Medulla oblongata (tissue), 1 donor: Measurements from ENCODE around the gene HIVEP3.

Source experiments
- DNase-seq: peaks from one replicate; pipeline ENCODE4 v3.0.0-alpha.2; 2015; ENCODE audit errors: extremely low spot score

Gene HIVEP3

GRCh38 chr1:41583658-41584547 is 334.8 kb downstream of the HIVEP3 start:
- no peak for DNase-seq

DNA sequence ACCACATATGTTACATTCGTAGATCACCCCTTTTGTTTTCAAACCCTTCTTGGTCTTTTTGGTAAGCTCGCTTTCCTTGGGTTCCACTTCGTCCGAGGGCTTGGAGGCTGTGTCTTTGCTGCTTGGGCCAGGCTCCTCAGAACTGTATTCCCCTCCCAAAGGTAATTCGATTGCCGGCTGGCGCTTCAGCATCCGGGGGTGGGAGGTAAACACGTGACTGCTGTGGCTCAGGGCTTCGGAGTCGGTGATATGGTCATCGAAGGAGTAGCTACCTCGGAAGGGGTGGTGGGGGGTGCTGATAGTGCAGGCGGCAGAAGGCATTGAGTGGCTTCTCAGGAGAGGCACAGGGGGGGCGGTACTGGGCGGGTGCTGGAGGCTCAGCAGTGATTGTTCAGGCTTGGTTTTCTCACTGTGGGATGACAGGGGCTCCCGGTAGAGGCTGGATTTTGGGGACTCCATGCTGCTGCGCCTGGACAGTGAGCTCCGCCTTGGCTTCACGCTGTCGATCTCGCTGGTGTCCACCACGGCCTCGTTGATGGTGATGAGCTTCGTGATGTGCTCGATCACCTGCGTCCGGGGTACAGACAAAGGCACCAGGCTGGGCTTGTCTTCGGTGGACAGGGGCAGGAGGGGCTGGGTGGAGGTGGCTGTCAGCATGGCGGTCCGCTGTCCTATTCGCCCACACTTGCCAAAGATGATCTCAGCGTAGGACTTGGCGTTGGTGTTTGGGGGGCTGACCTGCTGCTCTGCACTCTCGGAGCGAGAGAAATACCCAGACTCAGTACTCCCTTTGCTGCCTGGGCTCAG is 335.7 kb downstream of the HIVEP3 start:
- DNase-seq: no peak

DNA sequence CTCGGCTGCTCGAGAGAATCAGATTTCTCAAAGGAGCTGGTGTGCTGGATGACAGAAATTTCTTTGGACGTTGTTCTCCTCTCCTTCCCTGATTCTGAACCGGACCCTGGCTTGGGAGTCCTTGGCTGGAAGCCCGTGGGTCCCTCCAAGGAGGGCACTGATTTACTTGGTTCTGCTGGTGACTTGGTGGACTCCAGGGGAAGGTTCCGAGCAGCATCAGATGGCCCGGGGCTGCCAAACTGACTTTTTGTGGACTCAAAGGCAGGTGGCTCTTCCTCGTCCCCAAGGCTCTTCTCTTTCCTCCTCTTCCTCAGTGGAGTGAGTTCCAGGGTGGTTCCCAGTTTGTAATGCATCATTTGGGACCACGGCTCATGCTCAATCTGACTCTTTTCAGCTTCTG is 336.4 kb downstream of the HIVEP3 start:
- DNase-seq: no peak

- DNase-seq: no peak
These were observed 336.8 kb downstream of the HIVEP3 start for GRCh38 chr1:41582004-41582325.

- DNase-seq: no peak
These were observed 337.3 kb downstream of the HIVEP3 start for GRCh38 chr1:41581216-41582003.

DNA sequence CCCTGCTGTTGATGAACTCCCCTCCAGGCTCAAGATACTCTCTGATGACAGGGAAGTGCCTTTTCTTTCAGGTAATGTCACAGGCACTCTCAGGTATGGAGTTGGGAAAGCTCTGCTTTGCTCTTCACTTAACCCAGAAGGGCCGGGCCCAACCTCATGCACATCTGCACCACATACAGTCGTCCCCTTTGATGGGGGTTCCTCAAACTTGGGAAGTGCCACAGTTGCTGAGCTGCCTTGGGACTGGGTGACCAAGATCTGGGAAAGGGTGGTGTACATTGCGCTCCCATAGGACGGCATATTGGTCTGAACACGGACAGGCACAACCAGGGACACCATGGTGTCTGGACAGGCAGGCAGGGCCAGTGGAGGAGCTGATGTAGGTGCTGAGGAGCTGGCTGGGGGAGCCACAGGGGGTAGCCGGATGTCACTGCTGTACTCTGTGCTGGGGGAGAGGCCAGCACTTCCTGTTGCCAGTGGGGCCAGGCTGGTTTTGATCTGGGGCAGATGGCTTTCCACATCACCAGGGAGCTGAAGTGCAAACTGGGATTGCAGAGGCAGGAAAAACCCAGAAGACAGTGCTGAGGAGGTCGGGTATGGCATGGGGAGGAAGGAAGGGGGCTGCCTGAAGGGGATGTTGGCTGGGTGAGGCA is 338.1 kb downstream of the HIVEP3 start:
- no peak for DNase-seq

- DNase-seq: no peak
These were observed 338.7 kb downstream of the HIVEP3 start for GRCh38 chr1:41580021-41580420.

DNA sequence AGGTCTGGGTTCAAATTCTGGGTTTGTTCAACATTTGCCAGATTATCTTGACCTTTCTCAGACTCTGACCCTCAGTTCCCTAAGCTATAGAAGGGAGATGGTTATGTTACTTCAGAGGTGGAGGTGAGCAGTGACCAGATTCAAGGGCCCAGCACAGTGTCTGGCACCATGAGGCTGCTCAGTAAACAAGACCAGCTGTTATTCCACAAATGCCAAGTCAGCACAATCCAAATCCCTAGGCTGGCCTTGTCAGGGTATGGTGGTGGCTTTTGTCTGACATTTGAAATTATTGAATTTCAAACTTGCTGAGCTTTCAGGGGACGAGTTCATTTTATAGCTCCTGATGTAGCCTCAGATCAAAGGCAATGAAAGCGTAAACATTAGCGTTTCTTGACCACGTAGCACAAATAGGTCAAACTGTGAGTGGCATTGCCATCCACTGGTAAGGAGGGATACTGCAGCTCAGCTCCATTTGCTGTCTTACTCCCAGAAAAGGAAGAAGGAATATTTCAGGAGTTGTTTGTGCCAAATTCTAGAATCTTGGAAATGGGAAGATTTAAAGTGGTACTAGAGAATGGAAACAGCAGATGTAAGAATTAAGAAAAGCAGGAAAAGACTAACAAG is 339.9 kb downstream of the HIVEP3 start:
- DNase-seq: no peak

DNA sequence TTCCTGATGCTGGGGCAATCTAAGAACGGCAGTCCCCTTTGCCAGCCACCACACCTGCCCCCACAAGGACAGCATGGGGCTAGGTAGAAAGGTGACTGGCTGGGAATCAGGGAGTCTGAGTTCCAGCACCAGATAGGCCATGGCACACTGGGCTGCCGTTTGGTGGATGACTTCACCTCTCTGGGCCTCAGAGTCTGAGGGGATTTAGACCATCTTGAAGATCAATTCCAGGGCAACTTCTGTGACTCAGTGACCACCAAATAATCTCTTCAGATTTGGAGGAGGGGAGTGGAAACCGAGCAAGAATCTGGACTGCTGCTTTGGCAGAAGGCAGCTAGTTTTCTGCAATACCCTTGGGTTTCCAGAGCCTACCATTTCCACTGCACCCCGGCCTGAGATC is 342.1 kb downstream of the HIVEP3 start:
- DNase-seq: no peak

DNA sequence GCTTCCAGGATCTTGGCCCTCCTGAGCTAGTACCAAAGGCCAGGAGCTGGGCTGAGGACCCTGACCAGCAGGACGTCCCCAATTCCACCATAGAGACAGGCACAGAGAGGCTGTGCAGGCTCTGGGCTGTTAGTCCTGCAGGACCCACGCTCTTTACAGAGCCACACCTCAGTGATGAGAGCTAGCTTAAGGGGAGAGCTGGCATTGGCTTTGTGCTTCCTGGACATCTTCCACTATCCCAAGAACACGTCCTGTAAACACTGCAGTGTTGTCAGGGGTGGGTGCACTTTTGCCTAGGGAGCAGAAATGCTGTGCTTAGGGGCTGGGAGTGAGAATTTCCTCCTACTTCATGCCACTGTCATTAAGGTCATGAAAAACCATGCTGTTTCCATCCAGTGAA is 342.5 kb downstream of the HIVEP3 start:
- no peak for DNase-seq

GRCh38 chr1:41574842-41575241 is 343.9 kb downstream of the HIVEP3 start:
- no peak for DNase-seq

GRCh38 chr1:41573785-41574713 is 344.7 kb downstream of the HIVEP3 start:
- peak; percentile 97 for DNase-seq

DNA sequence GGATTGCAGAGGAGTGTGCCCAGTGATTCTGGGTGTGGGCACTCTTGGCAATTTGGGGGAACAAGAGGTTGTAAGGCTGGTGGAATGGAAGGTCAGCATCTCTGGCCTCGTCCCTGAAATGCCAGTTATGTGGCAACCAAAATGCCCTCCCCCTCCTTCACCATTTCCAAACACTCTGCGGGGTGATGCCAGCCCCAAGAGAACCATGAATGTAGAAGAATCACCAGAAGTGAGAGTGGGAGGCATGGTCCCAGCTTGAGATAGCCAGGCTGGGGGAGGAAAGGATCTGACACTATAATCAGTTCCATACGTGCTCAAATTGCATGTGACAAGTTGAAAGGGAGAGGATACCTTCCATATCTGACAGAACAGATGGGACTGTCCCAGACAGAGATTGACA is 345.5 kb downstream of the HIVEP3 start:
- DNase-seq: no peak

DNA sequence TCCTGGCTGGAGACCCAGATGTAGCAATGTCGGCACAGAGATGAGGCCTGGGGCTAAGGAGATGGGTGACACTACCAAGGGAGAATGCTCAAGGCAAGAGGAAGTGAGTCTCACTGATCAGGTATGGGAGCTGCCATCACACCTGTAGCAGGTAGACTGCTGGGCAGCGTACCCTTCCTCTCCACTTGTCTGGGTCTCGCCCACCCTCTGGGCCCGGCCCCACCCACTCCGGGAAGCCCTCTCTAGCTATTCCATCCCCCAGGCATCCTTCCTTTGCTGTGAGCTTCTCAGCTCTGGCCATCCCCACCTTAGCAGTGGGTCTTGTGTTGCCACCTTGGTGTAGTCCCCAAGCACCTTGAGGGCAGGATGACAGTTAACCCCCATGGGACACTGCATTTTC is 346.5 kb downstream of the HIVEP3 start:
- DNase-seq: no peak

DNA sequence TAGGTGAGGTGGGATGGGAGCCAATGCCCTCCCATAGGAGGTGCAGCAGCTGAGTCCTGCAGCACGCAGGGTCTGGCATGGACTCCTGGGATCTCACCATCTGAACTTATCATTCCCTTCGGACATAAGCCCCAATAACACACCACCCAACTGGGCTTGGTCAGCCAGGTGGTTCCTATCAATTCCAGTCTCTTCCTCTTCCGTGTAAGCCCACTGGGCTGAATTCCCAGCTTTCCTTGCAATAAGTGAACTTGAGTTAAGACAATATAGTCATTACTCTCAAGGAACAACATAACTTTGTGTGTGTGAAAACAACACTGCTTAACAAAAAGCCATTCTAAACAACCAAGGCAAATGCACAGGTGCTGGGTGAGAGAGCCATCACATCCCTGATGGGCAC is 347.7 kb downstream of the HIVEP3 start:
- no peak for DNase-seq

DNA sequence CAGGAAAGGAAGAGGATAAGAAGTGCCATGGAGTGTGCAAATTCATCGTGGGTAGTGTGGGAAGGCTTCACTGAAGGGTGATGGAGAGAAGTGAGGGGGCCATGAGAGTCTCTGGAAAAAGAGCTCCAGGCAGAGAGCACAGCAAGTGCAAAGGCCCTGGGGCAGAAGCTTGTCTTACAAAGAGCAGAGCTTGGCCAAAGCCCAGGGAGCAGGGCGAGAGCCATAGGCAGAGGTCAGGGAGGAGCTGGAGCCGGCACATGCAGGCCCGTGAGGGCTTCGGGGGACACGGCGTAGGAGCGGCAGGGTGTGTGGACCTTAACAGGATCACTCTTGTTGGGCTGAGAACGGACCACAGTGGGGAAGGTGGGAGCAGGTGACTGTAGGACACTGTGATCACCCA is 350.5 kb downstream of the HIVEP3 start:
- no peak for DNase-seq

- no peak for DNase-seq
These were observed 351.8 kb downstream of the HIVEP3 start for GRCh38 chr1:41566969-41567368.

DNA sequence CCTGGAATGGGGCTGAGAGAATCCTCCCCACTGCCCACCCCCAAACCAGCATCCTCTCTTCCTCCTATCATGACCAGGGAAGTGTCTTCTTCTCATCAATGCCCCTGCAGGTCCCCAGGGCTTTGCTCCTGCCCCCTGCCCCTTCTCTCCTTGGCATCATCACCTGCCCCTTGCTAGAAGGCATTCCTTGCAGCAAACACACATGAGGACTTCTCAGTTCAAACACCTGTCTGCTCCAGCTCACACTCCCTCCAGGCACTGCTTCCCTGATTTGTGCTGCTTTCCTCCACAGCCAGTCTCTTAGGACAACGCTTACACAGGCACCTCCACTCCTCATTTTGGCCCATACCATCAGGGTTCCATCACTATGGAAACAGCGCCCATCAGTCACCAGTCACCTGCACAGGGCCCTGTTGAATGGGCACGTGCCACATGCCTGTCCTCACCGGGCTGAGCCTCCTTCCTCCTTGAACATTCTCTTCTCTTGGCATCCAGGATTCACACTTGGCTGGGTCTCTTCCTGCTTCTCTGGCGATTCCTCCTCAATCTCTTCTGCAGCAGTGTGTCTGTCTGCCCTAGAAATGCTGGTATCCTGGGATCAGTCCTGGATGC is 352.3 kb downstream of the HIVEP3 start:
- no peak for DNase-seq

DNA sequence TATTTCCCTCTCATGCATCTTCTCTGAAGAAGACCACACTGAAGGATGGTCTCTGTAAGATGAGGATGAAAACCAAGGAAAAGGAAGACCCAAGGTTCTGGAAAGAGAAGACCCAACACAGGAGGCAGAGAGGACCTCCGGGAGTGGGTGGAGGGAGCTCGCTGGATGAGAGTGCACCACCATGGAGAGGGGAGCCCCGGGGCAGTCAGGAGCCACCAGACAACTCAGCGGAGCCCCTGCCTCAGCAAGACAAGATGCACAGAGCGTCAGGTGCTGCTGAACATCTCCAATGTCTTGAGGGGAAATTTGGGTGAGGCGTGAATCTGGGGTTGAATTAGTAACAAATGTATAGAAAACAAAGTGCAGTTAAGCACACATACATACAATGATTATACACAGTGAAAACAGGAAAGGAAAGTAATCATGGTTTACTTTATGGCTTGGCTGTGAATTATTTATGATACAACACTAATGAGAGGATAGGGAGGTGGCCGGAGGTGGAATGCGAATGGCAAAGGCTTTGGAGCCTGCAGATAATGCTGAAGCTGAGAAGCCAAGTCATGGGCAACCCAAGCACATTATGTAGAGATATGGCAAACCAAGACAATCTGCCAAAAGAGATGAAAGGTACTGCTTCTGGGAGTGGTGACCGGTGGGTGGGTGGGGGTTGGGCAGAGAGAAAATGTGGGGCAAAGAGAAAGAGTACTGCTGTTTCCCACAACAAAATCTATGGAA is 353.8 kb downstream of the HIVEP3 start:
- DNase-seq: no peak
